GM23338 (cell line): ENCODE measurements around the gene TRPC4AP. TPM values are rescaled to one million over a fixed set of nuclear protein-coding genes. Genes with fewer than 3 reads are reported as not detected.

Source experiments
- ATAC-seq: fragments of 200-7000 bp; cut with Tn5 transposase; 3 replicates; pipeline ENCODE4 v1.9.1; 2020
- DNase-seq: peaks from one replicate; pipeline ENCODE4 v3.0.0-alpha.2; 2015; ENCODE audit warnings: low spot score
- H2AFZ ChIP-seq: fragments of 200-600 bp; sonication (generic); 2 replicates; pipeline ENCODE4 v1.8.0; 2016; ENCODE audit warnings: antibody characterized with exemption, mild to moderate bottlenecking, moderate library complexity
- H3F3A ChIP-seq: fragments of 200-600 bp; sonication (generic); replicated peaks from 2 replicates; pipeline ENCODE4 v1.8.0; 2017; ENCODE audit warnings: antibody characterized with exemption, mixed run types, low read depth
- H3K27ac ChIP-seq: fragments of 200-600 bp; sonication (generic); 2 replicates; pipeline ENCODE4 v1.6.1; 2016; ENCODE audit warnings: low read depth
- H3K27me3 ChIP-seq: fragments of 200-600 bp; sonication (generic); 2 replicates; pipeline ENCODE4 v1.8.0; 2016; ENCODE audit warnings: mild to moderate bottlenecking, mixed run types, moderate library complexity; ENCODE audit not compliant: insufficient read depth
- H3K36me3 ChIP-seq: fragments of 200-600 bp; sonication (generic); 2 replicates; pipeline ENCODE4 v1.8.0; 2016; ENCODE audit warnings: mild to moderate bottlenecking; ENCODE audit not compliant: insufficient read depth
- H3K4me1 ChIP-seq: fragments of 200-600 bp; sonication (generic); 2 replicates; pipeline ENCODE4 v1.8.0; 2016; ENCODE audit warnings: mild to moderate bottlenecking, moderate library complexity; ENCODE audit not compliant: insufficient read depth
- H3K4me2 ChIP-seq: fragments of 200-600 bp; sonication (generic); 2 replicates; pipeline ENCODE4 v1.7.1; 2017; ENCODE audit warnings: mixed run types
- H3K4me3 ChIP-seq: fragments of 200-600 bp; sonication (generic); 2 replicates; pipeline ENCODE4 v1.6.1; 2016; ENCODE audit warnings: mixed run types
- H3K79me2 ChIP-seq: fragments of 200-600 bp; sonication (generic); replicated peaks from 2 replicates; pipeline ENCODE4 v1.8.0; 2017; ENCODE audit warnings: mild to moderate bottlenecking; ENCODE audit not compliant: insufficient read depth
- H3K9me2 ChIP-seq: fragments of 200-600 bp; sonication (generic); 2 replicates; pipeline ENCODE4 v1.8.0; 2017; ENCODE audit not compliant: insufficient read depth
- H4K20me1 ChIP-seq: fragments of 200-600 bp; sonication (generic); replicated peaks from 2 replicates; pipeline ENCODE4 v1.8.0; 2017; ENCODE audit warnings: mild to moderate bottlenecking; ENCODE audit not compliant: insufficient read depth
- H3K27ac Mint-ChIP-seq: 2 replicates; pipeline ENCODE4 v1.8.0; 2020; ENCODE audit warnings: inconsistent platforms, mild to moderate bottlenecking, moderate library complexity, mixed read lengths
- H3K27me3 Mint-ChIP-seq: 3 replicates; pipeline ENCODE4 v1.8.0; 2022; ENCODE audit warnings: low read depth, mild to moderate bottlenecking, moderate library complexity, mixed read lengths, inconsistent platforms; ENCODE audit not compliant: insufficient read depth, poor library complexity
- H3K36me3 Mint-ChIP-seq: 3 replicates; pipeline ENCODE4 v1.8.0; 2021; ENCODE audit warnings: low read depth, mild to moderate bottlenecking, inconsistent platforms, moderate library complexity, mixed read lengths
- H3K4me1 Mint-ChIP-seq: 3 replicates; pipeline ENCODE4 v1.8.0; 2020; ENCODE audit warnings: mild to moderate bottlenecking, inconsistent platforms, mixed read lengths
- H3K4me3 Mint-ChIP-seq: 3 replicates; pipeline ENCODE4 v1.8.0; 2021; ENCODE audit warnings: moderate library complexity, mild to moderate bottlenecking, inconsistent platforms, mixed read lengths
- H3K9me3 Mint-ChIP-seq: 3 replicates; pipeline ENCODE4 v1.8.0; 2020; ENCODE audit warnings: moderate library complexity, mild to moderate bottlenecking, inconsistent platforms, mixed read lengths
- CTCF ChIP-seq, 2 experiments: fragments of 200-600 bp in 1 of 2; sonication (generic) in 1 of 2; conservative IDR thresholded peaks; 2 replicates each; pipeline versions ENCODE4 v1.5.1 to v1.6.1; 2016 to 2017; ENCODE audit warnings: antibody characterized with exemption in 2 of 2, low read depth in 2 of 2, mild to moderate bottlenecking in 2 of 2, moderate library complexity in 1 of 2
- ETS1 ChIP-seq: IDR thresholded peaks from 2 replicates; pipeline ENCODE4 v1.6.1; 2016; ENCODE audit warnings: antibody characterized with exemption
- EZH2 ChIP-seq: fragments of 200-600 bp; sonication (generic); IDR thresholded peaks from one replicate; pipeline ENCODE4 v1.8.0; 2017; ENCODE audit warnings: antibody characterized with exemption, mild to moderate bottlenecking, low read depth; ENCODE audit not compliant: unreplicated experiment
- EZH2phosphoT487 ChIP-seq: fragments of 200-600 bp; sonication (generic); IDR thresholded peaks from one replicate; pipeline ENCODE4 v1.8.1; 2018; ENCODE audit warnings: antibody characterized with exemption; ENCODE audit not compliant: unreplicated experiment
- POLR2AphosphoS5 ChIP-seq: IDR thresholded peaks from 2 replicates; pipeline ENCODE4 v1.6.1; 2016; ENCODE audit warnings: antibody characterized with exemption, low read depth
- STAT1 ChIP-seq: IDR thresholded peaks from one replicate; pipeline ENCODE4 v1.6.1; 2016; ENCODE audit warnings: antibody characterized with exemption; ENCODE audit not compliant: unreplicated experiment
- ZNF114 ChIP-seq: fragments of 250-450 bp; sonication (Bioruptor Pico); IDR thresholded peaks from 2 replicates; pipeline ENCODE4 v1.5.0; 2020; ENCODE audit warnings: mild to moderate bottlenecking, moderate library complexity
- ZNF462 ChIP-seq: fragments of 250-450 bp; sonication (Bioruptor Pico); IDR thresholded peaks from 2 replicates; pipeline ENCODE4 v1.5.0; 2020; ENCODE audit warnings: mild to moderate bottlenecking, moderate library complexity
- polyA plus RNA-seq: library from polyadenylated mRNA; unstranded; fragments of >200 nt; fragmentation: Nextera tagmentation; extraction: Ambion mirVana; gene quantifications from 2 replicates; pipeline ENCODE4 v1.2.1, GENCODE V29; 2016
- total RNA-seq: library from RNA; depleted of rRNA; stranded (reverse); fragments of >200 nt; shearing (Covaris generic); gene quantifications from 2 replicates; pipeline ENCODE4 v1.2.3, GENCODE V29; 2014

Gene TRPC4AP
- total and polyA plus RNA-seq, 2 experiments from 2014 or later = 48.8 to 89.5 TPM

DNA sequence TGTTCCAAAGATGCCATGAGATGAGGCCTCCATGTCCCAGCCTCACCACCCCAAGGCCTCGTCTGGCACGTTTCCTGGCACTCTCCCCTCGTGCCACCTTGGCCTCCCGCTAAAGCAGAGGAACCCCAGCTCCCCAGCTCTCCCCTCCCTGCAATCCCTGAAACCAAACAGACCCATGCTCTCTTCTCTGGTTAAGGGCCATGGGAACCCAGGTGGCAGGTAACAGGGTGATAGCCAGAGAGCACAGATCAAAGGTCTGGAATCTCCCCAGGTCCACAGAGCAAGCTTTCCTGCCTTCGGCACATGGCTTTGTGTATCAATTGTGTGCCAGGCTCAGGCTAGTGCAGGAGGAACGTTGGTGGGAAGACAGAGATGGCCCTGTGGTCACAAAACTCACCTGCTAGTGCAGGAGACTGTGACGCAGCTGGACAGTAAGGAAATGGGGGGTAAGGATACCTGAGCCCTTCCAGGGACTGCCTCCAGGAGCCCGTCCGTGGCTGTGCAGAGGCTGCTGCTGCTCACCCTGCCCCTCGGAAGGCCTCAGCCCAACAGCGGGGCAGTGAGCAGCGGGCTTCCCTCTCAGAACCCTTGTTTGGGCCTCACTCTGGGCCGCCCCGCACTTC, 98.0 kb downstream of the TRPC4AP start:
- Histone ChIP-seq H4K20me1 (no peaks in the 10 kb centered on the region), H3K4me2 (no peak overlapping the region), H3K4me1 (no peaks in the 10 kb centered on the region), H3K27me3 (no peaks in the 10 kb centered on the region), H3K9me2 (no peaks in the 10 kb centered on the region), H2AFZ (no peak overlapping the region), H3K36me3 (no peaks in the 10 kb centered on the region), H3F3A (0 out of 2 replicates have a peak, but pooled peaks cover 6% of the 10 kb centered on the region), H3K79me2 (no peaks in the 10 kb centered on the region), H3K27ac (no peak overlapping the region), H3K4me3 (no peak overlapping the region)
- Mint-ChIP-seq H3K4me1 (peaks cover 17% of the 10 kb centered on the region), H3K27me3 (peaks cover 38% of the 10 kb centered on the region), H3K27ac (no peak overlapping the region), H3K36me3 (peaks cover 8% of the 10 kb centered on the region), H3K9me3 (peaks cover 4% of the 10 kb centered on the region; the same call in 2 of the 3 replicates), H3K4me3 (no peak overlapping the region)
- ATAC-seq = no peak
- DNase-seq = no peak
- no peak for TF ChIP-seq ZNF114 (CRISPR knock-in tag)
- TF ChIP-seq EZH2phosphoT487 = no peak
- TF ChIP-seq EZH2 = no peak
- no peak for TF ChIP-seq POLR2AphosphoS5

GRCh38 chr20:34993941-34994508, 98.6 kb downstream of the TRPC4AP start:
- H3K36me3 ChIP-seq = no peaks in the 10 kb centered on the region
- no peaks in the 10 kb centered on the region for H3K79me2 ChIP-seq
- H3K36me3 Mint-ChIP-seq = peaks cover 7% of the 10 kb centered on the region
- H3K27me3 ChIP-seq = no peaks in the 10 kb centered on the region
- H4K20me1 ChIP-seq = no peaks in the 10 kb centered on the region; the same call in 1 of the 2 replicates
- H3K4me3 Mint-ChIP-seq = no peak overlapping the region
- no peaks in the 10 kb centered on the region for H3K9me2 ChIP-seq
- H2AFZ ChIP-seq = no peak overlapping the region
- DNase-seq = no peak
- no peak overlapping the region for H3K27ac Mint-ChIP-seq
- no peak overlapping the region for H3K27ac ChIP-seq
- peaks cover 4% of the 10 kb centered on the region; the same call in 2 of the 3 replicates for H3K9me3 Mint-ChIP-seq
- 0 out of 2 replicates have a peak, but pooled peaks cover 6% of the 10 kb centered on the region for H3F3A ChIP-seq
- no peaks in the 10 kb centered on the region for H3K4me1 ChIP-seq
- H3K4me3 ChIP-seq = no peak overlapping the region
- no peak for ATAC-seq
- H3K4me2 ChIP-seq = no peak overlapping the region
- H3K27me3 Mint-ChIP-seq = peaks cover 41% of the 10 kb centered on the region
- peaks cover 17% of the 10 kb centered on the region for H3K4me1 Mint-ChIP-seq
- no peak for TF ChIP-seq ZNF114 (CRISPR knock-in tag)
- no peak for TF ChIP-seq CTCF (conservative IDR thresholded peaks at IDR 0.05; ENCODE audit: low read depth in 2 of 2)
- no peak for TF ChIP-seq POLR2AphosphoS5
- no peak for TF ChIP-seq ZNF462 (CRISPR knock-in tag)
- no peak for TF ChIP-seq STAT1
- TF ChIP-seq ETS1 = no peak
